DND-41 (cell line): ENCODE measurements around the gene LTBR.
A peak's percentile ranks its signal among the peaks of the same experiment; 100 is the strongest.

ENCODE experiments used
- EZH2 ChIP-seq: IDR thresholded peaks from 3 replicates; pipeline ENCODE4 v1.6.1; 2012; ENCODE audit warnings: borderline replicate concordance, low read depth, mild to moderate bottlenecking, moderate library complexity, low read length, inconsistent platforms; ENCODE audit not compliant: severe bottlenecking
- TF ChIP-seq, protein P1 (sequence below): IDR thresholded peaks from 2 replicates; pipeline ENCODE4 v1.5.1; 2012; ENCODE audit warnings: borderline replicate concordance, low read length, moderate library complexity, mild to moderate bottlenecking; ENCODE audit not compliant: poor library complexity, severe bottlenecking; ENCODE audit errors: extremely low read depth

GRCh38 chr12:6335451-6336078, 48.4 kb upstream of the LTBR start:
- TF ChIP-seq EZH2, result no peak
- TF ChIP-seq, protein P1, sequence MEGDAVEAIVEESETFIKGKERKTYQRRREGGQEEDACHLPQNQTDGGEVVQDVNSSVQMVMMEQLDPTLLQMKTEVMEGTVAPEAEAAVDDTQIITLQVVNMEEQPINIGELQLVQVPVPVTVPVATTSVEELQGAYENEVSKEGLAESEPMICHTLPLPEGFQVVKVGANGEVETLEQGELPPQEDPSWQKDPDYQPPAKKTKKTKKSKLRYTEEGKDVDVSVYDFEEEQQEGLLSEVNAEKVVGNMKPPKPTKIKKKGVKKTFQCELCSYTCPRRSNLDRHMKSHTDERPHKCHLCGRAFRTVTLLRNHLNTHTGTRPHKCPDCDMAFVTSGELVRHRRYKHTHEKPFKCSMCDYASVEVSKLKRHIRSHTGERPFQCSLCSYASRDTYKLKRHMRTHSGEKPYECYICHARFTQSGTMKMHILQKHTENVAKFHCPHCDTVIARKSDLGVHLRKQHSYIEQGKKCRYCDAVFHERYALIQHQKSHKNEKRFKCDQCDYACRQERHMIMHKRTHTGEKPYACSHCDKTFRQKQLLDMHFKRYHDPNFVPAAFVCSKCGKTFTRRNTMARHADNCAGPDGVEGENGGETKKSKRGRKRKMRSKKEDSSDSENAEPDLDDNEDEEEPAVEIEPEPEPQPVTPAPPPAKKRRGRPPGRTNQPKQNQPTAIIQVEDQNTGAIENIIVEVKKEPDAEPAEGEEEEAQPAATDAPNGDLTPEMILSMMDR, result peak; percentile 94
